Ecto neural progenitor cell (in vitro differentiated cells): ENCODE measurements around the gene CACNB2.
"Not testable (repeated sequence)": the region's sequence is repeated elsewhere in the genome, so short reads cannot be mapped to it uniquely, and the experiment has no call there.

Source experiments
- DNase-seq: peaks from one replicate; pipeline ENCODE4 v3.0.0-alpha.2; 2018; ENCODE audit warnings: low spot score

CACNB2 gene

GRCh38 chr10:18145652-18146051, 5.4 kb downstream of the CACNB2 start:
- DNase-seq = no peak

GRCh38 chr10:18149196-18149800, 9.1 kb downstream of the CACNB2 start:
- no peak for DNase-seq

DNA sequence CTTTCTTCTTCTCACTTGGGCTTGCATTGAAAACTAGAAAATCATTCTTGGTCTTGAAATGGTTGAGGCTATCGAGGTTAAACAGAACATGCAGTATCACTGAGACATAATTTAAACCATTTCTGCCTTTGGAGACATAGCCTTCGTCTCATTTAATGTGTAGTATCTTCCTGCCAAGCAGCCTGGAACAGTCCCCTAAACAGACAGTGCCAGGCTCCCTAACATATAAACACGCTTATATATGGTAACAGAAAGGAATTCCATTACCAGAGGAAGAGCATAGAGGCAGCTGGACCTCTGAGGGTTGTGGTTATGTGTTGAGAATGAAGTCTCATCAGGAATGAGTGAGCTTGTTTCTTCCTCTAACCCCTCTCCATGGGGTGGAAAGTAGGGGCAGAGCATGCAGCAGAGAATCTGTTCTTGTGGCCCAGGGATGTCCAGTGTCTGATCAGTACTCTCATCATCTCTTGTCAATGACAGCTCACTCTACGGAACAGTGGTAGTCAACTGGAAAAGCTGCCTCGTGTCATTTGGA, 11.2 kb downstream of the CACNB2 start:
- no peak for DNase-seq

DNA sequence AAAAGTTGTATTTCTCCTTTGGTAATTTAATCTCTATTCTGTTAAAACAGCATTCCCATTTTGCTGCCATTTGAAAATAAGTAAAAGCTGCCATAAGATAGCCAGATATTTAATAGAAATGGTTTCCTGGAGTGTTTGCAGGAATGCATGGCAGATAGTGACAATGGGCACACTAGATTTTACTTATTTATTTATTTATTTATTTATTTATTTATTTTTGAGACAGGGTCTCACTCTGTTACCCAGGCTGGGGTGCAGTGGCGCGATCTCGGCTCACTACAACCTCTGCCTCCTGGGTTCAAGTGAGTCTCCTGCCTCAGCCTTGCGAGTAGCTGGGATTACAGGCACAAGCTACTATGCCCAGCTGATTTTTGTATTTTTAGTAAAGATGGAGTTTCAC, 13.2 kb downstream of the CACNB2 start:
- DNase-seq = not testable (repeated sequence)

- no peak for DNase-seq
Measured at GRCh38 chr10:18155321-18155720, 15.1 kb downstream of the CACNB2 start.

GRCh38 chr10:18156797-18157196, 16.6 kb downstream of the CACNB2 start:
- not testable (repeated sequence) for DNase-seq

GRCh38 chr10:18157881-18158280, 17.7 kb downstream of the CACNB2 start:
- no peak for DNase-seq

GRCh38 chr10:18158773-18159265, 18.6 kb downstream of the CACNB2 start:
- no peak for DNase-seq

GRCh38 chr10:18159557-18159956, 19.3 kb downstream of the CACNB2 start:
- DNase-seq = no peak

DNA sequence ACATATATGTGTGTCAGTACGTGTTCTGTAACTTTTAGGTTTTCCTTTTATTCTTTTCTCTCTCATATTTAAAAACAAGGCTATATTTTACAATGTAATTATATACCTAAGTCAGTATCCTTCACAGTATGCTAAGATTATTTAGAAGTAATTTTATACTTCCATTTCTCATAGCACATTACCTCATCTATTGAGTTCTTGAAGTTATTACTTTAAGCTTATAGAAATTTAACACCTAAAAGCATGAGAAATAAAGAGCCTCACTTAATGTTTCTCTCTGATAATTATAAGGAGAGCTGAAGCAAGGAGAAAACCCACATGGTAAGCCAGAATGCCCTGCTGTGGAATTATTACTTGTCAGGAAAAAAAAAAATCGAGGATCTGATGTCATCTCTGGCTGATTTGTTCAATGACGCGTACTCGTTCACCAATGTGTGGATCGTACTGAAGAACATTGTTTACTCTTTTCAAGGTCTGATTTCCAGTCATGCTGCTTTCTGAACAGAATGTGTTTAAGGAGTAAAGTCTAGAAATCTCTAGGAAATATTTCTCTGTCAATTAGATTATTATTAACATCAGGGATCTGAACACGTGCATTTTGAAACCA, 21.9 kb downstream of the CACNB2 start:
- DNase-seq = no peak

DNA sequence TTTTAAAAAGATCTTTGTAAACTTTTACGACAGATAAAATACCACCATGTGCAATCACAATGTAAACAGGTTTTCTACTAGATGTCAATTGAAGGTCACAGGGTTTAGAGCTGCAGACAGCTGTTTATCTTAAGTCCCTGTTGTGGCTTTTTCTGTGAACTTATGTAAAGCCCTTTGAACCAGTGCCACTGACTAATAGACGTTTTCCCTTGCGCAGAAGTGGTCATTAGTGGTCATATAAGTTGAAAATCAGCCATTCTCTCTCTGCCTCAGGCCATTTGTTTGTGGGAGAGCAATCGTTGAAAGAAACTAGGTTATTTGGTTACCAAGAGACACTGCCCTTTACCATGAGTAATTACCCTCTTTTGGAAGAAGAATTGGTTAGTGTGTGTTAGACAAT, 23.9 kb downstream of the CACNB2 start:
- no peak for DNase-seq

- no peak for DNase-seq
Measured at GRCh38 chr10:18164748-18165361, 24.6 kb downstream of the CACNB2 start.

DNA sequence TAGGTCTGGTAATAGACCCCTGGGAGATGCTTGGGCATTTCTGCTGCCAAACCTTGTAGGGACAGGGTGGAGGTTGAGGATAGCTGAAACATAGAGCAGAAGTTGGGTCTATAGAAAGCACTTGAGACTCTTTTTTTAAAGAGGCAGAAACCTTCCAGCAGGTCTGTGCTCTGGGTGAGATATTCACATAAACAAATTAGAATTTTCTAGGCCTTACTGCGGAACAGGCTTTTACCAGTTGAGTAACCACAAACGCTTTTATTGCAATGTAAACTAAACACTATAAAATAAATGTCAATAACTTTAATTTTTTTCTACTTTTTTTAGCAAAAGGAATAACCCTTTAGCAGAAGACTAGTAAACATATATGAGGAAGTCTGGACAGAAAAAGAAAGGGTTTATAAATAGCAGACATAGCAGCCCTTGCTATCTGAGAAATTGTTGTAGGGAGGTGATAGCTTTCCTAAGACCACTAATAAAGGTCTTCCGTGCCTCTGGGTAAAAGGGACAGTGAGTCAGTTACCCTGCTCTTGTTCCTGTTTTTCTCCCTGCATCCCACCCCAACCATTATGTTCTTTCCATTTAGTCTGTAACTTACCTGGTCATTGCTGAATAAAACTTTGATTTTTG, 38.7 kb downstream of the CACNB2 start:
- DNase-seq = no peak

DNA sequence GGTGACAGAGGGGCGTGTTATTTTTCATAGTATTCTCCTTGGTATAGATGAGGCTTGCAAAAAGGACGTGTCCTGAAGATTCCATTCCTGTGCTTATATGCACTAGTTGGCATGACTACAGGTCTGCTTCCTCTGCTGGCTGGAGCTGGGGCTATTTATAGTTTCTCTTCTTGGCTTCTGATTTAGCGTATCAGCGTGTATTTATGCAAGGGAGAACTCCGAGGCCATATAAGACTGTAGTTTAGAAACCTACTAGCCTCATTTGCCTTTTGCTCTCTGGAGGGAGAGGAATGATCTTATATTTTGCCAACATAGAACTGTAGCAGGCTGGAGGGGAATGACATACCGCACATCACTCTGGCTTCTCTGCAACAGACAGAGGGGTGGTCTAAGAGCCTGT, 39.7 kb downstream of the CACNB2 start:
- no peak for DNase-seq

- not testable (repeated sequence) for DNase-seq
Measured at GRCh38 chr10:18181382-18181781, 41.2 kb downstream of the CACNB2 start.

DNA sequence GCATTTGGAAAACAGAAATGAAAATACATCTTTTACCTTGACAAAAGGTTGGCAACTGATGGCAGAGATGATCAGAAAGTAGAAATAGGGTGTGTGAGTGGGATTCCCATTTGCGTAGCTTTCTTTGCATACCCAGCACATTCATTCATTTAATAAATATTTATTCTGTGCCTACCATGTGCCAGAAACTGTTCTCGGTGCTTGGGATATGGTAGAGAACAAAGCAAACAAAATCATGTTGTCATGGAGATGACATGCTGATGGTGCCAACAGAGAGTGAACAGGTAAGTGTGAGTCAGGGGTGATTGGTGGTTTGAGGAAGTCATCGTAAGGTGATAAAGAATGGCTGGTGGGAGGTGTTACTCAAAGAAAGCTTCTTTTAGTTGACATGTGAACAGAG, 45.4 kb downstream of the CACNB2 start:
- no peak for DNase-seq

GRCh38 chr10:18190840-18191239, 50.6 kb downstream of the CACNB2 start:
- no peak for DNase-seq

GRCh38 chr10:18194634-18195033, 54.4 kb downstream of the CACNB2 start:
- no peak for DNase-seq

GRCh38 chr10:18195060-18195799, 55.0 kb downstream of the CACNB2 start:
- no peak for DNase-seq

- DNase-seq = no peak
Measured at GRCh38 chr10:18196806-18197550, 56.8 kb downstream of the CACNB2 start.

DNA sequence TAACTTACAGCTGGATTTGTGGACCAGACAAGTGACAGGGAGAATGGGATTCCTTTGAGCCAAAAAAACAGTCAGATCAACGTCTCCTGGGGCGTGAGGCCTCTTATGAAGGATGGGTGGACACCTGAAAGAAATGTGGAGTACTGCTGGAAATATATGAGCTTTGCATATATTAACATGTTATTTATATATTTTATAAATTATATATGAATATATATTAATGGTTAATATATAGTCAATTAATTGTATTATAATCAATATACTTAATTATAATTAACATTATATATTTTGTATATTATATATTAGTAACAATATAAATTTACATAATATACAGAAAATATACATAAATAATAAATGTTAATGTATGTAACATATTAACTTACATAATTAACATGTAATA, 57.5 kb downstream of the CACNB2 start:
- no peak for DNase-seq
